Activated T-cell treated with anti-CD3 and anti-CD28 coated beads, Interleukin-2, amount 50 U/mL, for 4 hours (primary cell): ENCODE data around the gene RPL3. TPM values are rescaled to one million over a fixed set of nuclear protein-coding genes. Genes with fewer than 3 reads are reported as not detected.

Source experiments
- ATAC-seq, 2 donors: fragments of 200-7000 bp; cut with Tn5 transposase; one replicate each; pipeline ENCODE4 v1.10.0; 2021
- DNase-seq: peaks from one replicate; pipeline ENCODE4 v3.0.0-alpha.2; 2020
- H3K27me3 Mint-ChIP-seq: one replicate; pipeline ENCODE4 v1.8.0; 2021; ENCODE audit warnings: low read depth, mixed read lengths
- H3K36me3 Mint-ChIP-seq: one replicate; pipeline ENCODE4 v1.8.0; 2022; ENCODE audit warnings: mixed read lengths; ENCODE audit not compliant: insufficient read depth
- H3K4me1 Mint-ChIP-seq: one replicate; pipeline ENCODE4 v1.8.0; 2021; ENCODE audit warnings: low read depth, mixed read lengths
- H3K4me3 Mint-ChIP-seq: one replicate; pipeline ENCODE4 v1.8.0; 2021; ENCODE audit warnings: mild to moderate bottlenecking, moderate library complexity, mixed read lengths
- H3K9me3 Mint-ChIP-seq: one replicate; pipeline ENCODE4 v1.8.0; 2021; ENCODE audit warnings: mixed read lengths
- total RNA-seq, 3 donors: library from RNA; stranded (reverse); gene quantifications; one replicate each; pipeline ENCODE4 v1.2.1, GENCODE V29; 2021

The RPL3 gene
- total RNA-seq, 3 donors from 2014 or later = 2,811 to 2,835 (median 2,816) TPM

GRCh38 chr22:39265143-39265886, 54.1 kb downstream of the RPL3 start:
- ATAC-seq = no peak
- no peak overlapping the region for H3K4me3 Mint-ChIP-seq
- no peaks in the 10 kb centered on the region for H3K4me1 Mint-ChIP-seq
- peaks cover 6% of the 10 kb centered on the region for H3K9me3 Mint-ChIP-seq
- DNase-seq = no peak
- peaks cover 4% of the 10 kb centered on the region for H3K36me3 Mint-ChIP-seq
- H3K27me3 Mint-ChIP-seq = peaks cover 2% of the 10 kb centered on the region

GRCh38 chr22:39264349-39265038, 54.9 kb downstream of the RPL3 start:
- H3K4me3 Mint-ChIP-seq = no peak overlapping the region
- H3K9me3 Mint-ChIP-seq = peaks cover 6% of the 10 kb centered on the region
- no peaks in the 10 kb centered on the region for H3K4me1 Mint-ChIP-seq
- no peak for ATAC-seq
- DNase-seq = no peak
- H3K36me3 Mint-ChIP-seq = peaks cover 4% of the 10 kb centered on the region
- peaks cover 2% of the 10 kb centered on the region for H3K27me3 Mint-ChIP-seq

- no peak for ATAC-seq
These were observed 55.6 kb downstream of the RPL3 start for GRCh38 chr22:39263626-39264348.

More at GRCh38 chr22:39263626-39264348, 55.6 kb downstream of the RPL3 start:
- no peak overlapping the region for H3K4me3 Mint-ChIP-seq
- DNase-seq = no peak
- peaks cover 4% of the 10 kb centered on the region for H3K36me3 Mint-ChIP-seq
- no peaks in the 10 kb centered on the region for H3K4me1 Mint-ChIP-seq
- peaks cover 2% of the 10 kb centered on the region for H3K27me3 Mint-ChIP-seq
- peaks cover 6% of the 10 kb centered on the region for H3K9me3 Mint-ChIP-seq

Other genes starting within 250 kb of the RPL3 start
- 10 to 100 TPM; 23.4 to 51.5 (median 39.1) TPM for gene APOBEC3G, start 242.3 kb downstream of the RPL3 start, total RNA-seq
- gene APOBEC3H, start 222.4 kb downstream of the RPL3 start, total RNA-seq = under 1 TPM in 2 of 3 donors, not detected in 1; 0.79 to 0.82 TPM
- gene CBX7, start 166.9 kb downstream of the RPL3 start, total RNA-seq = 10 to 100 TPM; 14.2 to 17.6 (median 14.8) TPM
- gene PDGFB, start 74.6 kb downstream of the RPL3 start, total RNA-seq = 1 to 10 TPM in 1 of 3 donors, under 1 TPM in 2; 0.35 to 2.1 (median 0.84) TPM
- gene SYNGR1, start 30.4 kb upstream of the RPL3 start, total RNA-seq = 1 to 10 TPM in 2 of 3 donors, under 1 TPM in 1; 0.43 to 1.4 (median 1.2) TPM
- gene TAB1, start 80.2 kb upstream of the RPL3 start, total RNA-seq = 10 to 100 TPM; 20.0 to 24.8 (median 23.7) TPM
- under 1 TPM; 0.30 to 0.90 (median 0.40) TPM for gene MGAT3, start 137.4 kb upstream of the RPL3 start, total RNA-seq
- 10 to 100 TPM; 69.9 to 76.6 (median 70.7) TPM for gene MIEF1, start 182.7 kb upstream of the RPL3 start, total RNA-seq
- 100 to 1,000 TPM; 611 to 673 (median 650) TPM for gene ATF4, start 200.9 kb upstream of the RPL3 start, total RNA-seq
- 100 to 1,000 TPM; 198 to 208 (median 201) TPM for gene RPS19BP1, start 213.1 kb upstream of the RPL3 start, total RNA-seq